ENCODE measurements around the gene C10orf95. TPM values are rescaled to one million over a fixed set of nuclear protein-coding genes. Genes with fewer than 3 reads are reported as not detected.

C10orf95 gene
- polyA plus RNA-seq, 1 of the 3 experiments (the other 2 are of a cell fraction): 0.07 TPM

DNA sequence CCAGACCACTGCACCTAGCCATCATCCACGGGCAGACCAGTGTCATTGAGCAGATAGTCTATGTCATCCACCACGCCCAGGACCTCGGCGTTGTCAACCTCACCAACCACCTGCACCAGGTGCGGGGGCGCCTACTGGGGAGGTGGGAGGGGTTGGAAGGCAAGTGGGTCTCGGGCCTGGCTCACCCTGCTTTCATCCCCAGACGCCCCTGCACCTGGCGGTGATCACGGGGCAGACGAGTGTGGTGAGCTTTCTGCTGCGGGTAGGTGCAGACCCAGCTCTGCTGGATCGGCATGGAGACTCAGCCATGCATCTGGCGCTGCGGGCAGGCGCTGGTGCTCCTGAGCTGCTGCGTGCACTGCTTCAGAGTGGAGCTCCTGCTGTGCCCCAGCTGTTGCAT is 51.3 kb downstream of the C10orf95 start:
- no peak overlapping the region for H3K9ac ChIP-seq
- 81% methylated on average over 8 of the region's 17 CpGs for WGBS (ENCODE audit: low lambda C conversion rate)
- CTCF ChIA-PET: interaction anchor here (0.6 to 16.5 kb wide), 42 partner anchors 7 to 281 kb away, joined by 3 to 359 read pairs (median 6); partner anchors contain the start of genes ACTR1A, C10orf95, CUEDC2 and ELOVL3

More for the DNA sequence above, 51.3 kb downstream of the C10orf95 start:
- Histone ChIP-seq H3K4me1 (ENCODE audit: control insufficient read depth in 1 of 2, insufficient read depth in 2 of 2, low read depth in 1 of 2, low read length in 1 of 2) (peaks cover 0 to 16% of the 10 kb centered on the region in 2 experiments; a peak in 1 of 4 replicates), H3K4me2 (peak overlapping the region; percentile 89; the same call in 1 of the 2 replicates), H3K9me2 (no peaks in the 10 kb centered on the region), H4K20me1 (ENCODE audit: insufficient read depth) (no peaks in the 10 kb centered on the region), H3K27ac (ENCODE audit: low read depth in 2 of 2, low read length in 1 of 2) (peak overlapping the region in 1 of 2 experiments; percentile 44; a peak in 1 of 4 replicates), H3K36me3 (replicated peaks in 1 of 2; ENCODE audit: control insufficient read depth in 1 of 2, insufficient read depth in 2 of 2, low read length in 1 of 2) (no peaks in the 10 kb centered on the region), H3K4me3 (ENCODE audit: low read depth in 2 of 2, low read length in 1 of 2) (no peak overlapping the region), H3K79me2 (ENCODE audit: insufficient read depth) (peaks cover 5% of the 10 kb centered on the region; the same call in 1 of the 2 replicates), H2AFZ (ENCODE audit: low read depth) (peak overlapping the region; percentile 70; the same call in 1 of the 2 replicates), H3F3A (replicated peaks; ENCODE audit: insufficient read depth) (no peaks in the 10 kb centered on the region), H3K9me3 (no peaks in the 10 kb centered on the region), H3K27me3 (ENCODE audit: insufficient read depth) (no peaks in the 10 kb centered on the region)
- TF ChIP-seq TCF12 (IDR thresholded peaks at IDR 0.05) (no peak), YY1 (IDR thresholded peaks at IDR 0.05; ENCODE audit: low read depth) (no peak), FOXM1 (IDR thresholded peaks at IDR 0.05; ENCODE audit: low read depth) (no peak), TEAD4 (IDR thresholded peaks at IDR 0.05; ENCODE audit: borderline replicate concordance, insufficient read depth) (no peak)
- TF ChIP-seq, protein P1, sequence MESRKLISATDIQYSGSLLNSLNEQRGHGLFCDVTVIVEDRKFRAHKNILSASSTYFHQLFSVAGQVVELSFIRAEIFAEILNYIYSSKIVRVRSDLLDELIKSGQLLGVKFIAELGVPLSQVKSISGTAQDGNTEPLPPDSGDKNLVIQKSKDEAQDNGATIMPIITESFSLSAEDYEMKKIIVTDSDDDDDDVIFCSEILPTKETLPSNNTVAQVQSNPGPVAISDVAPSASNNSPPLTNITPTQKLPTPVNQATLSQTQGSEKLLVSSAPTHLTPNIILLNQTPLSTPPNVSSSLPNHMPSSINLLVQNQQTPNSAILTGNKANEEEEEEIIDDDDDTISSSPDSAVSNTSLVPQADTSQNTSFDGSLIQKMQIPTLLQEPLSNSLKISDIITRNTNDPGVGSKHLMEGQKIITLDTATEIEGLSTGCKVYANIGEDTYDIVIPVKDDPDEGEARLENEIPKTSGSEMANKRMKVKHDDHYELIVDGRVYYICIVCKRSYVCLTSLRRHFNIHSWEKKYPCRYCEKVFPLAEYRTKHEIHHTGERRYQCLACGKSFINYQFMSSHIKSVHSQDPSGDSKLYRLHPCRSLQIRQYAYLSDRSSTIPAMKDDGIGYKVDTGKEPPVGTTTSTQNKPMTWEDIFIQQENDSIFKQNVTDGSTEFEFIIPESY (IDR thresholded peaks at IDR 0.05; ENCODE audit: borderline replicate concordance, low read depth): no peak
- TF ChIP-seq, protein P2, sequence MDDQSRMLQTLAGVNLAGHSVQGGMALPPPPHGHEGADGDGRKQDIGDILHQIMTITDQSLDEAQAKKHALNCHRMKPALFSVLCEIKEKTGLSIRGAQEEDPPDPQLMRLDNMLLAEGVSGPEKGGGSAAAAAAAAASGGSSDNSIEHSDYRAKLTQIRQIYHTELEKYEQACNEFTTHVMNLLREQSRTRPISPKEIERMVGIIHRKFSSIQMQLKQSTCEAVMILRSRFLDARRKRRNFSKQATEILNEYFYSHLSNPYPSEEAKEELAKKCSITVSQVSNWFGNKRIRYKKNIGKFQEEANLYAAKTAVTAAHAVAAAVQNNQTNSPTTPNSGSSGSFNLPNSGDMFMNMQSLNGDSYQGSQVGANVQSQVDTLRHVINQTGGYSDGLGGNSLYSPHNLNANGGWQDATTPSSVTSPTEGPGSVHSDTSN (IDR thresholded peaks at IDR 0.05): no peak
- TF ChIP-seq, protein P3, sequence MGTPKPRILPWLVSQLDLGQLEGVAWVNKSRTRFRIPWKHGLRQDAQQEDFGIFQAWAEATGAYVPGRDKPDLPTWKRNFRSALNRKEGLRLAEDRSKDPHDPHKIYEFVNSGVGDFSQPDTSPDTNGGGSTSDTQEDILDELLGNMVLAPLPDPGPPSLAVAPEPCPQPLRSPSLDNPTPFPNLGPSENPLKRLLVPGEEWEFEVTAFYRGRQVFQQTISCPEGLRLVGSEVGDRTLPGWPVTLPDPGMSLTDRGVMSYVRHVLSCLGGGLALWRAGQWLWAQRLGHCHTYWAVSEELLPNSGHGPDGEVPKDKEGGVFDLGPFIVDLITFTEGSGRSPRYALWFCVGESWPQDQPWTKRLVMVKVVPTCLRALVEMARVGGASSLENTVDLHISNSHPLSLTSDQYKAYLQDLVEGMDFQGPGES (IDR thresholded peaks at IDR 0.05; ENCODE audit: low read depth, low read length): no peak
- POLR2A ChIA-PET: interaction anchor here (0.9 to 1.5 kb wide), 3 partner anchors 13 to 174 kb away, joined by 3 to 5 read pairs (median 4); partner anchors contain the start of genes ELOVL3 and FBXL15
- no peak for DNase-seq

Small RNAs within 50 kb of the gene (small RNA-seq; reads per million reads assigned to genes)
- gene MIR146B: 3.4 to 191 (median 99.5) reads per million in 7 experiments

Other genes with a start within 250 kb of the C10orf95 start
- gene ELOVL3, start 225.2 kb downstream of the C10orf95 start, polyA plus RNA-seq (2012; rRNA removed): 0.25 and 0.29 TPM in 2 replicates
- gene PITX3, start 210.0 kb downstream of the C10orf95 start, polyA plus RNA-seq (2012; rRNA removed): not detected in 2 replicates
- gene GBF1, start 206.0 kb downstream of the C10orf95 start, polyA plus RNA-seq (2012; rRNA removed): 11.4 and 12.3 TPM in 2 replicates
- gene NFKB2, start 55.8 kb downstream of the C10orf95 start, polyA plus RNA-seq (2012; rRNA removed): 20.6 and 26.6 TPM in 2 replicates
- 0.97 and 0.99 TPM in 2 replicates for gene PSD, start 32.8 kb downstream of the C10orf95 start, polyA plus RNA-seq (2012; rRNA removed)
- gene FBXL15, start 30.7 kb downstream of the C10orf95 start, polyA plus RNA-seq (2012; rRNA removed): 11.7 and 17.2 TPM in 2 replicates
- 130 and 162 TPM in 2 replicates for gene CUEDC2, start 19.0 kb downstream of the C10orf95 start, polyA plus RNA-seq (2012; rRNA removed)
- 106 and 117 TPM in 2 replicates for gene ACTR1A, start 51.2 kb upstream of the C10orf95 start, polyA plus RNA-seq (2012; rRNA removed)
- gene SUFU, start 52.4 kb upstream of the C10orf95 start, polyA plus RNA-seq (2012; rRNA removed): 4.6 and 5.7 TPM in 2 replicates
- 67.0 and 108 TPM in 2 replicates for gene TRIM8, start 192.9 kb upstream of the C10orf95 start, polyA plus RNA-seq (2012; rRNA removed)

All from SK-N-SH (cell line).